Measurements from ENCODE around the gene PHKG1.
"Not testable (repeated sequence)": the region's sequence is repeated elsewhere in the genome, so short reads cannot be mapped to it uniquely, and the experiment has no call there.

The PHKG1 gene

GRCh38 chr7:56079450-56080185 lies 13.1 kb downstream of the PHKG1 start:
- TF ChIP-seq CTCF (IDR thresholded peaks at IDR 0.05), result peak; percentile 80
- DNase-seq (ENCODE audit: low spot score), result no peak
- H3K27ac ChIP-seq, result peak overlapping the region; percentile 61 to 87

GRCh38 chr7:56078196-56078595 lies 14.6 kb downstream of the PHKG1 start:
- no peak for TF ChIP-seq CTCF (IDR thresholded peaks at IDR 0.05)
- H3K4me3 ChIP-seq, result no peak overlapping the region
- no peak for DNase-seq (ENCODE audit: low spot score)
- H3K27ac ChIP-seq, result peak overlapping the region; percentile 61 to 87

More at GRCh38 chr7:56079450-56080185, 13.1 kb downstream of the PHKG1 start:
- peak overlapping the region; percentile 31 for H3K4me3 ChIP-seq

- peak overlapping the region; percentile 61 to 87 for H3K27ac ChIP-seq
- no peak for TF ChIP-seq CTCF (IDR thresholded peaks at IDR 0.05)
- no peak for DNase-seq (ENCODE audit: low spot score)
- H3K4me3 ChIP-seq, result no peak overlapping the region
Measured at GRCh38 chr7:56077681-56078080, 15.1 kb downstream of the PHKG1 start.

- Histone ChIP-seq H3K27ac (peak overlapping the region; percentile 28 to 52), H3K4me3 (no peak overlapping the region)
- peak; percentile 90 for DNase-seq (ENCODE audit: low spot score)
- peak; percentile 84 for TF ChIP-seq CTCF (IDR thresholded peaks at IDR 0.05)
Measured at GRCh38 chr7:56074371-56074791, 18.4 kb downstream of the PHKG1 start.

- DNase-seq (ENCODE audit: low spot score); H3K27ac ChIP-seq; H3K4me3 ChIP-seq: not testable (repeated sequence)
Measured at GRCh38 chr7:56066376-56066775, 26.4 kb downstream of the PHKG1 start.

GRCh38 chr7:56063882-56064625 lies 28.7 kb downstream of the PHKG1 start, which contains the start of gene SUMF2:
SUMF2 (plus strand) TSS chr7:56064286; CDS start chr7:56064312, 26 bp downstream.
- peak; percentile 95 for DNase-seq (ENCODE audit: low spot score)
- no peak for TF ChIP-seq CTCF (IDR thresholded peaks at IDR 0.05)
- Histone ChIP-seq H3K4me3 (peak within 1 kb of the TSS; percentile 87), H3K27ac (peak within 1 kb of the TSS; percentile 93 to 95)

GRCh38 chr7:56063500-56063881 lies 29.3 kb downstream of the PHKG1 start:
- Histone ChIP-seq H3K4me3 (peak overlapping the region; percentile 87), H3K27ac (peak overlapping the region; percentile 93 to 95)
- DNase-seq (ENCODE audit: low spot score), result no peak
- no peak for TF ChIP-seq CTCF (IDR thresholded peaks at IDR 0.05)

Measured in coronary artery (tissue), 2 donors.